Right lobe of liver (tissue), 6 donors: ENCODE results near the gene AP3S2. TPM values are rescaled to one million over a fixed set of nuclear protein-coding genes. Genes with fewer than 3 reads are reported as not detected.
"Not testable (repeated sequence)": the region's sequence is repeated elsewhere in the genome, so short reads cannot be mapped to it uniquely, and the experiment has no call there.

Experiments
- ATAC-seq, 4 donors: fragments of 200-7000 bp; cut with Tn5 transposase; one replicate each; pipeline ENCODE4 v1.9.1; 2020; ENCODE audit warnings: mild to moderate bottlenecking in 4 of 4, moderate library complexity in 4 of 4
- DNase-seq, 3 donors: peaks; one replicate each; pipeline ENCODE4 v3.0.0-alpha.2; 2020
- H3K27ac ChIP-seq, 3 donors: fragments of 200-600 bp; one replicate each; pipeline ENCODE4 v1.8.0; 2022
- H3K27me3 ChIP-seq, 2 donors: fragments of 200-600 bp; one replicate each; pipeline ENCODE4 v1.8.0; 2022
- H3K36me3 ChIP-seq, 4 donors: fragments of 200-600 bp; sonication (generic) in 1 of 4; one replicate each; pipeline versions ENCODE4 v1.5.1 to v1.8.0; 2017 to 2022; ENCODE audit warnings: control low read depth in 1 of 4
- H3K4me1 ChIP-seq, 4 donors: fragments of 200-600 bp; sonication (generic) in 1 of 4; one replicate each; pipeline versions ENCODE4 v1.5.1 to v1.8.0; 2017 to 2022; ENCODE audit warnings: control low read depth in 1 of 4
- H3K4me3 ChIP-seq, 3 donors: fragments of 200-600 bp; one replicate each; pipeline ENCODE4 v1.8.0; 2022
- H3K9me3 ChIP-seq, 4 donors: fragments of 200-600 bp; sonication (generic) in 1 of 4; one replicate each; pipeline versions ENCODE4 v1.5.1 to v1.8.0; 2017 to 2022; ENCODE audit warnings: control low read depth in 1 of 4
- CTCF ChIP-seq, 4 donors: fragments of 200-600 bp in 3 of 4; fragments of 450-650 bp in 1 of 4; IDR thresholded peaks; one replicate each; pipeline versions ENCODE4 v1.5.1 to v1.8.0; 2016 to 2022; ENCODE audit warnings: antibody characterized with exemption in 4 of 4, mild to moderate bottlenecking in 2 of 4
- POLR2A ChIP-seq: fragments of 450-650 bp; IDR thresholded peaks from one replicate; pipeline ENCODE4 v1.6.1; 2017; ENCODE audit warnings: antibody characterized with exemption, mild to moderate bottlenecking
- WGBS: methylation state at CpG from one replicate; pipeline ENCODE4 v1.1.6; 2018; ENCODE audit warnings: low coverage, low lambda C conversion rate; ENCODE audit not compliant: insufficient coverage; ENCODE audit errors: missing lambda C conversion rate; 5-methylcytosine and 5-hydroxymethylcytosine counted together
- intact Hi-C, 2 donors: fragments of 100-400 bp; cut with DNase I; formaldehyde crosslinking; loops; one replicate each; pipeline versions ENCODE4 v1.11.2 to v1.14.1; 2022
- total RNA-seq, 6 experiments: library from RNA; depleted of rRNA in 2 of 6; stranded (reverse); fragments of >200 nt in 2 of 6; fragmentation: NEBNext Ultra II Directional in 3 of 6; extraction: Animal tissue kit (Norgen Biotek cat#: 25700) in 3 of 6; gene quantifications; one replicate each; pipeline versions ENCODE4 v1.1.0 to v1.2.4, GENCODE V29; 2016 to 2023
- donor health status: DM: no; HTN: yes; CAD: no.
- donor health status: DM: no; HTN: no; CAD: no.
- donor health status: DM: no; HTN: no; CAD: no.
- donor health status: DM: no; HTN: yes; CAD: no.
- donor health status: DM: no; HTN: yes; CAD: no.

The AP3S2 gene
- total RNA-seq, 6 experiments from 2014 or later, result 23.2 to 45.7 (median 27.2) TPM

GRCh38 chr15:89870006-89870405 lies 23.8 kb downstream of the AP3S2 start:
- intact Hi-C loops, result loop anchor here in 1 of 2 donors (10.0 kb wide), 1 partner anchor 105 kb away; no protein-coding TSS in a partner anchor
- no peak overlapping the region for H3K4me3 ChIP-seq
- no peaks in the 10 kb centered on the region for H3K9me3 ChIP-seq
- peaks cover 0 to 5% (median 0%) of the 10 kb centered on the region in 4 donors for H3K36me3 ChIP-seq
- ATAC-seq (no peak), DNase-seq (no peak)
- no peak for TF ChIP-seq POLR2A
- no peak overlapping the region for H3K27ac ChIP-seq
- peaks cover 0 to 26% (median 7%) of the 10 kb centered on the region in 4 donors for H3K4me1 ChIP-seq
- H3K27me3 ChIP-seq, result no peaks in the 10 kb centered on the region
- WGBS, result 92% methylated on average over 5 of the region's 5 CpGs

DNA sequence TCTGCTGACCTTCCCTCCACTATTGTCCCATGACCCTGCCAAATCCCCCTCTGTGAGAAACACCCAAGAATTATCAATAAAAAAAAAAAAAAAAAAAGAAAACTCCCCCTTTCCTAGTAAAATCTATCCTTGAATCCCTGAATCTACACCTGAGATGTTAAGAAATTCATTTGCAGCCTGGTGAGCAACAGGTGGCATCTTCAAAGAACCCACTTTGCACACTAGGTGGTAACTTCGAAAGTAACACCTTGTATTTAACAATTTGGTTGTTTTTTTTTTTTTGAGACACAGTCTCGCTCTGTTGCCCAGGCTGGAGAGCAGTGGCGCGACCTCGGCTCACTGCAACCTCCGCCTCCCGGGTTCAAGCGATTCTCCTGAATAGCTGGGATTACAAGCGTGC lies 24.3 kb downstream of the AP3S2 start:
- intact Hi-C loops, result not testable (repeated sequence)
- H3K4me1 ChIP-seq, result peaks cover 0 to 26% (median 10%) of the 10 kb centered on the region in 4 donors
- WGBS, result 96% methylated on average over 9 of the region's 9 CpGs

DNA sequence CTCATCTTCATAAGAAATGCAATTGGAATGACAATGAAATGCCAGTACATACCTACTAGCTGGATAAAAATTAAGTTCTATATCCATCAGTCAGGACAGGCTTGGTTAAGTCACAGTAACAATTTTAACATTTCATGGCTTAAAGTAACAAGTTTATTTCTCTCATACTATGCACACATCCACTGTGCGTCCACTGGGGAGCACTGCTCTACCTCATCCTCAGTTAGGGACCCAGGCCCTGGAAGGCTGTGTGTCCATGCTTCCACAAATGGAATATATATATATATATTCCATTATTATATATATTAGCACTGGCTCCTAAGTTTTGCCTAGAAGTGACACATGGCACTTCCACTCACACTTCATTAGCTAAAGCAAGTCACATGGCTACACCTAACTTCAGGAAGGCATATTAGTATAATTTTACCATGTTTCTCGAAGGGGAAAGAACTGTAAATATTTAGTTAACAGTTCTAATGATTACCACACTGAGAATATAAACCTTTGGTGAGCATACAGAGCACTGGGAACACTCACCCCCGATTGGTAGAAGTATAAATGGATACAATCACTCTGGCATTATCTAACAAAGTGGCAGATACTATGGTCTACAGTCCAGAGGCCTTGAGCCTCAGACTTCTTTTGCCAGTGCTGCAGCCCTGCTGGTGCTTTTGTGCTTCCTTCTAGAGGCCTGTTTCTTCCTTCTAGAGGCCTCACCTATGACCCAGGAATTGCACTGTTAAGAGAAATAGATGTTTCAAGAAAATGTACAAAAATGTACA lies 28.6 kb downstream of the AP3S2 start:
- 42% methylated on average over 3 of the region's 3 CpGs for WGBS
- Histone ChIP-seq H3K36me3 (peaks cover 0 to 8% (median 0%) of the 10 kb centered on the region in 4 donors), H3K9me3 (no peaks in the 10 kb centered on the region), H3K27me3 (no peaks in the 10 kb centered on the region), H3K27ac (peak overlapping the region; percentile 25 to 45 (median 27)), H3K4me3 (no peak overlapping the region), H3K4me1 (peaks cover 0 to 22% (median 7%) of the 10 kb centered on the region in 4 donors)
- no peak for DNase-seq
- peak; percentile 78 to 87 (median 84) for ATAC-seq
- intact Hi-C loops, result no loop called here
- peak in 1 of 4 donors; percentile 8 for TF ChIP-seq CTCF (IDR thresholded peaks at IDR 0.05)
- TF ChIP-seq POLR2A, result no peak

More for the DNA sequence above, 24.3 kb downstream of the AP3S2 start:
- not testable (repeated sequence) for ATAC-seq, H3K27me3 ChIP-seq, H3K9me3 ChIP-seq, H3K4me3 ChIP-seq, H3K36me3 ChIP-seq, DNase-seq, H3K27ac ChIP-seq

GRCh38 chr15:89863918-89864317 lies 29.9 kb downstream of the AP3S2 start:
- ATAC-seq, result peak in 2 of 4 donors; percentile 40 to 50
- TF ChIP-seq CTCF (IDR thresholded peaks at IDR 0.05) (no peak), POLR2A (no peak)
- H3K9me3 ChIP-seq, result no peaks in the 10 kb centered on the region
- no peaks in the 10 kb centered on the region for H3K27me3 ChIP-seq
- intact Hi-C loops, result no loop called here
- peaks cover 0 to 28% (median 7%) of the 10 kb centered on the region in 4 donors for H3K4me1 ChIP-seq
- H3K27ac ChIP-seq, result peak overlapping the region in 1 of 3 donors; percentile 45
- H3K4me3 ChIP-seq, result no peak overlapping the region
- H3K36me3 ChIP-seq, result peaks cover 0 to 8% (median 0%) of the 10 kb centered on the region in 4 donors
- DNase-seq, result no peak

GRCh38 chr15:89860891-89861290 lies 32.9 kb downstream of the AP3S2 start:
- H3K27ac ChIP-seq, result no peak overlapping the region
- ATAC-seq (no peak), DNase-seq (no peak)
- no peak overlapping the region for H3K4me3 ChIP-seq
- H3K9me3 ChIP-seq, result no peaks in the 10 kb centered on the region
- 70% methylated on average over 2 of the region's 2 CpGs for WGBS
- TF ChIP-seq POLR2A (no peak), CTCF (IDR thresholded peaks at IDR 0.05) (no peak)
- no peaks in the 10 kb centered on the region for H3K27me3 ChIP-seq
- H3K4me1 ChIP-seq, result peaks cover 0 to 45% (median 9%) of the 10 kb centered on the region in 4 donors
- intact Hi-C loops, result no loop called here
- peaks cover 0 to 8% (median 0%) of the 10 kb centered on the region in 4 donors for H3K36me3 ChIP-seq
